ENCODE data around the gene MRPL20.

Gene MRPL20

DNA sequence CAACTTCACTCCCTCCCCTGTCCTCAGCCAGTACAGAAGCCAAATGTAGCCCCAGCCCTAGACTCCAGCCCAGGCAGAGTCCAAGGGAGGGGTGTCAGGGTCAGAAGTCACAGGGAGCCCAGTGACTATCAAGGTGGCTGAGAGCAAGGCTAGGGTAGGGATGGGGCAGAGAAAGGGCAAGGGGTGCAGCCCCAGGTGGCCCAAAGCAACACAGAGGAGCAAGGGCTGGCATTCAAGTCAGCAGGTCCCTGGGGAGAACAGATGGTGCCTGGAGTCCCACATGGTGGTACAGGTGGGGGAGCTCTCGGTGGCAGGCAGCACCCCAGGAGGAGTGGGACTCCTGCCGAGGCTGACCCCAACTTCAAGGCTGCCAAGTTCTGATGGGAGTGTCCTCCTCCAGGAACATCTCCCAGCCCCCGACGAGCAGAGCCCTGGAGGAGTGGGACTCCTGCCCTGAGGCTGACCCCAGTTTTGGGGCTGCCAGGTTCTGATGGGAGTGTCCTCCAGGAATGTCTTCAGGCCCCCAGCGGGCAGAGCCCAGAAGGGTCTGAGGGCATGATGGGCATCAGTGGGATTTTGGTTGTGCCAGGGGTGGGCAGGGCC is 54.2 kb downstream of the MRPL20 start:
- no peak for DNase-seq (ENCODE audit: low read depth)
- no peak overlapping the region for H3K4me3 ChIP-seq (ENCODE audit: low read depth, low read length)
- no peak for TF ChIP-seq MAX (IDR thresholded peaks at IDR 0.05; ENCODE audit: low read depth, low read length)
- no peak for TF ChIP-seq MYC (IDR thresholded peaks at IDR 0.05; ENCODE audit: low read depth, low read length)
- no peak for TF ChIP-seq POLR2A (IDR thresholded peaks at IDR 0.05; ENCODE audit: extremely low read depth, insufficient read length)
